Fibroblast of gingiva (primary cell): Measurements from ENCODE around the gene GRIA2.

Source experiments
- DNase-seq: peaks from one replicate; pipeline ENCODE4 v3.0.0-alpha.2; 2011; ENCODE audit warnings: low read depth

Gene GRIA2

GRCh38 chr4:157265281-157265680 lies 44.8 kb downstream of the GRIA2 start:
- no peak for DNase-seq

- no peak for DNase-seq
Observed at GRCh38 chr4:157270108-157270507, 49.6 kb downstream of the GRIA2 start.

- no peak for DNase-seq
Observed at GRCh38 chr4:157270552-157270951, 50.0 kb downstream of the GRIA2 start.

GRCh38 chr4:157271166-157271869 lies 50.8 kb downstream of the GRIA2 start:
- no peak for DNase-seq

GRCh38 chr4:157280673-157281072 lies 60.1 kb downstream of the GRIA2 start:
- no peak for DNase-seq

- no peak for DNase-seq
Observed at GRCh38 chr4:157282019-157282418, 61.5 kb downstream of the GRIA2 start.

GRCh38 chr4:157287445-157287844 lies 66.9 kb downstream of the GRIA2 start:
- no peak for DNase-seq

GRCh38 chr4:157290622-157291021 lies 70.1 kb downstream of the GRIA2 start:
- no peak for DNase-seq

GRCh38 chr4:157291071-157291470 lies 70.5 kb downstream of the GRIA2 start:
- DNase-seq = no peak

GRCh38 chr4:157293673-157294072 lies 73.1 kb downstream of the GRIA2 start:
- DNase-seq = no peak

GRCh38 chr4:157294575-157294974 lies 74.0 kb downstream of the GRIA2 start:
- DNase-seq = no peak

- DNase-seq = no peak
Observed at GRCh38 chr4:157300701-157301100, 80.2 kb downstream of the GRIA2 start.

- DNase-seq = no peak
Observed at GRCh38 chr4:157303471-157303960, 83.0 kb downstream of the GRIA2 start.

GRCh38 chr4:157304769-157305168 lies 84.2 kb downstream of the GRIA2 start:
- no peak for DNase-seq

- DNase-seq = no peak
Observed at GRCh38 chr4:157312702-157313101, 92.2 kb downstream of the GRIA2 start.

- DNase-seq = no peak
Observed at GRCh38 chr4:157314906-157315305, 94.4 kb downstream of the GRIA2 start.

GRCh38 chr4:157315968-157316367 lies 95.4 kb downstream of the GRIA2 start:
- DNase-seq = no peak

- no peak for DNase-seq
Observed at GRCh38 chr4:157320092-157320491, 99.6 kb downstream of the GRIA2 start.

- DNase-seq = no peak
Observed at GRCh38 chr4:157327666-157328065, 107.1 kb downstream of the GRIA2 start.

GRCh38 chr4:157357887-157358286 lies 137.4 kb downstream of the GRIA2 start:
- no peak for DNase-seq

GRCh38 chr4:157358439-157358838 lies 137.9 kb downstream of the GRIA2 start:
- DNase-seq = no peak

GRCh38 chr4:157358851-157359250 lies 138.3 kb downstream of the GRIA2 start:
- no peak for DNase-seq

GRCh38 chr4:157363360-157363759 lies 142.8 kb downstream of the GRIA2 start:
- DNase-seq = no peak

- DNase-seq = no peak
Observed at GRCh38 chr4:157372154-157372553, 151.6 kb downstream of the GRIA2 start.
